SK-N-SH treated with all-trans-retinoic acid at 6 μM for 48 hours (cell line): ENCODE results near the gene ARAP1.
A peak's percentile ranks its signal among the peaks of the same experiment; 100 is the strongest.

ENCODE experiments used
- ATAC-seq: fragments of 200-7000 bp; cut with Tn5 transposase; 3 replicates; pipeline ENCODE4 v1.9.1; 2020; ENCODE audit warnings: mild to moderate bottlenecking, moderate library complexity
- ARNTL ChIP-seq: fragments of 450-650 bp; formaldehyde crosslinking; IDR thresholded peaks from 2 replicates; pipeline ENCODE4 v1.5.0; 2020; ENCODE audit warnings: low read depth, mild to moderate bottlenecking, moderate library complexity, borderline replicate concordance
- BACH2 ChIP-seq: fragments of 250-450 bp; sonication (Bioruptor Pico); IDR thresholded peaks from 2 replicates; pipeline ENCODE4 v1.9.0; 2021; ENCODE audit warnings: mild to moderate bottlenecking, borderline replicate concordance
- CSDC2 ChIP-seq: fragments of 250-450 bp; sonication (Bioruptor Pico); IDR thresholded peaks from 2 replicates; pipeline ENCODE4 v1.5.0; 2020; ENCODE audit warnings: mild to moderate bottlenecking, moderate library complexity
- ESRRG ChIP-seq: fragments of 250-450 bp; sonication (Bioruptor Pico); IDR thresholded peaks from 2 replicates; pipeline ENCODE4 v1.6.1; 2021; ENCODE audit warnings: mild to moderate bottlenecking
- GLIS3 ChIP-seq: fragments of 250-450 bp; sonication (Bioruptor Pico); IDR thresholded peaks from 2 replicates; pipeline ENCODE4 v1.5.0; 2020; ENCODE audit warnings: mild to moderate bottlenecking, moderate library complexity
- ISL1 ChIP-seq: fragments of 250-450 bp; sonication (Bioruptor Pico); IDR thresholded peaks from 2 replicates; pipeline ENCODE4 v2.1.2; 2022; ENCODE audit warnings: mild to moderate bottlenecking, moderate library complexity
- OSR1 ChIP-seq: fragments of 250-450 bp; sonication (Bioruptor Pico); IDR thresholded peaks from 2 replicates; pipeline ENCODE4 v1.8.0; 2022; ENCODE audit warnings: moderate library complexity, mild to moderate bottlenecking, inconsistent platforms
- PPARA ChIP-seq: fragments of 250-450 bp; sonication (Bioruptor Pico); IDR thresholded peaks from 2 replicates; pipeline ENCODE4 v1.5.0; 2020; ENCODE audit warnings: mild to moderate bottlenecking, borderline replicate concordance
- RARB ChIP-seq: fragments of 250-450 bp; sonication (Bioruptor Pico); IDR thresholded peaks from 2 replicates; pipeline ENCODE4 v1.8.0; 2021; ENCODE audit warnings: mild to moderate bottlenecking, moderate library complexity
- TCF4 ChIP-seq: fragments of 250-450 bp; sonication (Bioruptor Pico); IDR thresholded peaks from 2 replicates; pipeline ENCODE4 v1.8.0; 2021; ENCODE audit warnings: mild to moderate bottlenecking, moderate library complexity, borderline replicate concordance
- TOX ChIP-seq: fragments of 250-450 bp; sonication (Bioruptor Pico); IDR thresholded peaks from 2 replicates; pipeline ENCODE4 v1.8.0; 2021; ENCODE audit warnings: mild to moderate bottlenecking, moderate library complexity, borderline replicate concordance
- ZC3H10 ChIP-seq: fragments of 250-450 bp; sonication (Bioruptor Pico); IDR thresholded peaks from 2 replicates; pipeline ENCODE4 v1.5.1; 2021; ENCODE audit warnings: mild to moderate bottlenecking, moderate library complexity
- ZFP3 ChIP-seq: fragments of 250-450 bp; sonication (Bioruptor Pico); IDR thresholded peaks from 2 replicates; pipeline ENCODE4 v1.5.0; 2020; ENCODE audit warnings: mild to moderate bottlenecking, moderate library complexity
- ZFP30 ChIP-seq: fragments of 450-650 bp; formaldehyde crosslinking; IDR thresholded peaks from 2 replicates; pipeline ENCODE4 v1.5.0; 2022; ENCODE audit warnings: mild to moderate bottlenecking, moderate library complexity
- ZNF565 ChIP-seq: fragments of 450-650 bp; formaldehyde crosslinking; conservative IDR thresholded peaks from 2 replicates; pipeline ENCODE4 v1.5.0; 2020; ENCODE audit warnings: low read depth, mild to moderate bottlenecking, moderate library complexity
- ZNF70 ChIP-seq: fragments of 450-650 bp; formaldehyde crosslinking; IDR thresholded peaks from 2 replicates; pipeline ENCODE4 v1.5.0; 2020; ENCODE audit warnings: mild to moderate bottlenecking, moderate library complexity
- ZNF8 ChIP-seq: fragments of 450-650 bp; formaldehyde crosslinking; IDR thresholded peaks from 2 replicates; pipeline ENCODE4 v1.5.0; 2020; ENCODE audit warnings: mild to moderate bottlenecking, moderate library complexity
- TF ChIP-seq, protein P1 (sequence below): fragments of 250-450 bp; sonication (Bioruptor Pico); IDR thresholded peaks from 2 replicates; pipeline ENCODE4 v1.8.0; 2021; ENCODE audit warnings: low read depth, mild to moderate bottlenecking, moderate library complexity, borderline replicate concordance
- TF ChIP-seq, protein P2 (sequence below): fragments of 250-450 bp; sonication (Bioruptor Pico); IDR thresholded peaks from 2 replicates; pipeline ENCODE4 v1.8.0; 2020; ENCODE audit warnings: mild to moderate bottlenecking, moderate library complexity, borderline replicate concordance
- TF ChIP-seq, protein P3 (sequence below): fragments of 250-450 bp; sonication (Bioruptor Pico); IDR thresholded peaks from 2 replicates; pipeline ENCODE4 v1.5.0; 2020; ENCODE audit warnings: mild to moderate bottlenecking, moderate library complexity
- TF ChIP-seq, protein P4 (sequence below): fragments of 250-450 bp; sonication (Bioruptor Pico); IDR thresholded peaks from 2 replicates; pipeline ENCODE4 v1.5.1; 2021; ENCODE audit warnings: mild to moderate bottlenecking, moderate library complexity

The ARAP1 gene

DNA sequence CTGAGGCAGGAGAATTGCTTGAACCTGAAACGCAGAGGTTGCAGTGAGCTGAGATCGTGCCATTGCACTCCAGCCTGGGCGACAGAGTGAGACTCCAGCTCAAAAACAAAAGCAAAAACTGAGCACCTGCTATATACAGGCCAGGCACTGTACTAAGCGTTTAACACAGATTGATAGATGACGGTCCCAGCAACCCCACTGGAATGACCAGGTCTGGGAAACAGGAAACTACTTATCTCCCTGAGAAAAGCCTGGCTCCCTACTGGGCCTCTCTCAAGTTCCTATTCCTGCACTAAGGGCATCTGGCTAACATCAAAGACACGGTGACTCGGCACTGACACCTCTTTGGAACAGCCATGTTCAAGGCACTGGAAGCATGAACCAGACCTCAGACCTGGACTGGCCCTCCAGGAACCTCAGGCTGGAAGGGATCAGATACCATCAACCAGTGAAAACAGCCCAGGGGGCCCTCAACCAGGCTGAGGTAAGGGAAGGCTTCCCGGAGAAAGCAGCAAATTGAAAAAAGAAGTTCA is 16.6 kb downstream of the ARAP1 start (continued):
- TF ChIP-seq ZFP3 (CRISPR knock-in tag) (no peak; the same call in 1 of the 2 replicates), RARB (CRISPR knock-in tag) (peak; percentile 42; the same call in 1 of the 2 replicates)

DNA sequence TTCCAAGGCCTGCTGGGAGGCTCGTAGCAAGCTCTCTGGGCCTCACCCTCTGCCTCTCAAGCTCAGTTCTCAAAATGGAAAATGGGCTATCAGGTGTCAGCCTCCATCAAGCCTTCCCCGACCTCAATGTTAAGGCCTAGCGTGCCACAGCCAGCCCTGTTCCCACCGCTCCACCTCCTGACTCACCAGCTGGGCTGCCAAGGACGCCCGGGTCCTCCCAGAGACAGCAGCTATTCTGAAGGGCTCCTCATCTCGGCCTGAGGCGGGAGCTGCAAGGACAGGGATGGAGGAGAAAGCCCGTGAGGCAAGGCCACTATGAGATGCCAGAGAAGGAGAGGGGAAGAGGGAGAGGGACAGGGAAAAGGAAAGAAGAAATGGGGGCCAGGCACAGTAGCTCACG is 19.9 kb downstream of the ARAP1 start:
- ATAC-seq = no peak
- TF ChIP-seq TCF4 (CRISPR knock-in tag) = no peak
- TF ChIP-seq GLIS3 (CRISPR knock-in tag) = no peak
- TF ChIP-seq ZNF565 (CRISPR knock-in tag) = no peak
- TF ChIP-seq BACH2 (CRISPR knock-in tag) = no peak
- no peak for TF ChIP-seq ARNTL
- no peak for TF ChIP-seq OSR1 (CRISPR knock-in tag)

DNA sequence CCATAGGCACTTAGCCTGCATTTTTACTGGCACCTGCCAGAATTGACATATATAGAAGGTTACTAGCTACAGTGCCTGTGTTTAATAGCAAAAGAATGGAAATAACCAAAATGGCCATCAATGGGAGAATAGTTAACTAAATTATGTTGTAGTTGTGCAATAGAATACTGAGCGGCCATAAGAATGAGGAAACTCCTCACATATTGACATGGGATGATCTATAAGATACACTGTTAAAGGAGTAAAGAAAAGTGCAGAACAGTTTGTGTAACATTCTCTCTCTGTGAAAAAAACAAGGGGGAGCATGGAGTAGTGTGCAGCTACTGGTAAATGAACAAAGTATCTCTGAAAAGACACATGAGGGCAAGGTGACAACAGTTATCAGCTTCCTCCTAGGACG is 21.5 kb downstream of the ARAP1 start:
- TF ChIP-seq ESRRG (CRISPR knock-in tag) = no peak
- no peak for TF ChIP-seq ZFP3 (CRISPR knock-in tag)
- TF ChIP-seq, protein P1, sequence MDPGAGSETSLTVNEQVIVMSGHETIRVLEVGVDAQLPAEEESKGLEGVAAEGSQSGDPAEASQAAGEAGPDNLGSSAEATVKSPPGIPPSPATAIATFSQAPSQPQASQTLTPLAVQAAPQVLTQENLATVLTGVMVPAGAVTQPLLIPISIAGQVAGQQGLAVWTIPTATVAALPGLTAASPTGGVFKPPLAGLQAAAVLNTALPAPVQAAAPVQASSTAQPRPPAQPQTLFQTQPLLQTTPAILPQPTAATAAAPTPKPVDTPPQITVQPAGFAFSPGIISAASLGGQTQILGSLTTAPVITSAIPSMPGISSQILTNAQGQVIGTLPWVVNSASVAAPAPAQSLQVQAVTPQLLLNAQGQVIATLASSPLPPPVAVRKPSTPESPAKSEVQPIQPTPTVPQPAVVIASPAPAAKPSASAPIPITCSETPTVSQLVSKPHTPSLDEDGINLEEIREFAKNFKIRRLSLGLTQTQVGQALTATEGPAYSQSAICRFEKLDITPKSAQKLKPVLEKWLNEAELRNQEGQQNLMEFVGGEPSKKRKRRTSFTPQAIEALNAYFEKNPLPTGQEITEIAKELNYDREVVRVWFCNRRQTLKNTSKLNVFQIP (CRISPR knock-in tag) = no peak
- TF ChIP-seq ZNF8 = no peak
- TF ChIP-seq PPARA (CRISPR knock-in tag) = no peak

DNA sequence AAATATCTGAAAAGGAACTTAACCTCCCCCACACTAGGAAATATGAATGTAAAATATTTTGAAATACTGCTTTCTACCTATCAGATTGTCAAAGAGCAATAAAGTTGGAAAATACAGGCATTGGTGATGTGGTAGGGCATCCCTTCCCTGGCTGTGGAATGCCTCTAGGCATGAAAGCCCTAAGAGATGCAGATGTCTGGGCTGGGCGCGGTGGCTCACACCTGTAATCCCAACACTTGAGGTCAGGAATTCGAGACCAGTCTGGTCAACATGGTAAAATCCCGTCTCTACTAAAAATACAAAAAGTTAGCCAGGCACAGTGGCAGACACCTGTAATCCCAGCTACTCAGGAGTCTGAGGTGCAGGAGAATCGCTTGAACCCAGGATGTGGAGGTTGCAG is 22.0 kb downstream of the ARAP1 start:
- TF ChIP-seq ZNF565 (CRISPR knock-in tag) (no peak), ISL1 (no peak), CSDC2 (CRISPR knock-in tag) (no peak), ZC3H10 (CRISPR knock-in tag) (no peak), ZNF70 (CRISPR knock-in tag) (no peak), RARB (CRISPR knock-in tag) (no peak), GLIS3 (CRISPR knock-in tag) (no peak)
- TF ChIP-seq, protein P1 (CRISPR knock-in tag) = no peak
- TF ChIP-seq, protein P2, sequence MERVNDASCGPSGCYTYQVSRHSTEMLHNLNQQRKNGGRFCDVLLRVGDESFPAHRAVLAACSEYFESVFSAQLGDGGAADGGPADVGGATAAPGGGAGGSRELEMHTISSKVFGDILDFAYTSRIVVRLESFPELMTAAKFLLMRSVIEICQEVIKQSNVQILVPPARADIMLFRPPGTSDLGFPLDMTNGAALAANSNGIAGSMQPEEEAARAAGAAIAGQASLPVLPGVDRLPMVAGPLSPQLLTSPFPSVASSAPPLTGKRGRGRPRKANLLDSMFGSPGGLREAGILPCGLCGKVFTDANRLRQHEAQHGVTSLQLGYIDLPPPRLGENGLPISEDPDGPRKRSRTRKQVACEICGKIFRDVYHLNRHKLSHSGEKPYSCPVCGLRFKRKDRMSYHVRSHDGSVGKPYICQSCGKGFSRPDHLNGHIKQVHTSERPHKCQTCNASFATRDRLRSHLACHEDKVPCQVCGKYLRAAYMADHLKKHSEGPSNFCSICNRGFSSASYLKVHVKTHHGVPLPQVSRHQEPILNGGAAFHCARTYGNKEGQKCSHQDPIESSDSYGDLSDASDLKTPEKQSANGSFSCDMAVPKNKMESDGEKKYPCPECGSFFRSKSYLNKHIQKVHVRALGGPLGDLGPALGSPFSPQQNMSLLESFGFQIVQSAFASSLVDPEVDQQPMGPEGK (CRISPR knock-in tag) = no peak
- TF ChIP-seq, protein P3, sequence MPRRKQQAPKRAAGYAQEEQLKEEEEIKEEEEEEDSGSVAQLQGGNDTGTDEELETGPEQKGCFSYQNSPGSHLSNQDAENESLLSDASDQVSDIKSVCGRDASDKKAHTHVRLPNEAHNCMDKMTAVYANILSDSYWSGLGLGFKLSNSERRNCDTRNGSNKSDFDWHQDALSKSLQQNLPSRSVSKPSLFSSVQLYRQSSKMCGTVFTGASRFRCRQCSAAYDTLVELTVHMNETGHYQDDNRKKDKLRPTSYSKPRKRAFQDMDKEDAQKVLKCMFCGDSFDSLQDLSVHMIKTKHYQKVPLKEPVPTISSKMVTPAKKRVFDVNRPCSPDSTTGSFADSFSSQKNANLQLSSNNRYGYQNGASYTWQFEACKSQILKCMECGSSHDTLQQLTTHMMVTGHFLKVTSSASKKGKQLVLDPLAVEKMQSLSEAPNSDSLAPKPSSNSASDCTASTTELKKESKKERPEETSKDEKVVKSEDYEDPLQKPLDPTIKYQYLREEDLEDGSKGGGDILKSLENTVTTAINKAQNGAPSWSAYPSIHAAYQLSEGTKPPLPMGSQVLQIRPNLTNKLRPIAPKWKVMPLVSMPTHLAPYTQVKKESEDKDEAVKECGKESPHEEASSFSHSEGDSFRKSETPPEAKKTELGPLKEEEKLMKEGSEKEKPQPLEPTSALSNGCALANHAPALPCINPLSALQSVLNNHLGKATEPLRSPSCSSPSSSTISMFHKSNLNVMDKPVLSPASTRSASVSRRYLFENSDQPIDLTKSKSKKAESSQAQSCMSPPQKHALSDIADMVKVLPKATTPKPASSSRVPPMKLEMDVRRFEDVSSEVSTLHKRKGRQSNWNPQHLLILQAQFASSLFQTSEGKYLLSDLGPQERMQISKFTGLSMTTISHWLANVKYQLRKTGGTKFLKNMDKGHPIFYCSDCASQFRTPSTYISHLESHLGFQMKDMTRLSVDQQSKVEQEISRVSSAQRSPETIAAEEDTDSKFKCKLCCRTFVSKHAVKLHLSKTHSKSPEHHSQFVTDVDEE = no peak
- no peak for ATAC-seq

More for the DNA sequence above, 21.5 kb downstream of the ARAP1 start:
- no peak for ATAC-seq

DNA sequence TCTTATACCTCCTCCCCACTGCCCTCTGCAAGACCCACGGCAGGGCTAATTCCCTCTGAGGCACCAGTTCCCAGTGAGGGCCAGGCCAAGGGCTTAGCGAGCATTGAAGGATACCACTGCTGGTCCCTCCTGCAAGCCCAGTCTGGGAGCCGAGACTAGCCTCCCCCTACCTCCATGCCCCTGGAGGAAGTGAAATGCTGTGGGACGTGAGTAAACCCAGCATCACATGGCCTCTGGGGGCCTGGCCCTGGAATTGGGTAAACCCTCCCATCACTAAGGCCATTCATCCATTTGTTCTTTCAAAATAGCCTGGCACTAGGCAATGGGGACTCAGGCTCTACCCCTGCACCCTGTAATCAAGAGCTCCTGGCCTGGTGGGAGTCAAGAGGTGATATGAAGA is 24.7 kb downstream of the ARAP1 start:
- TF ChIP-seq, protein P2 (CRISPR knock-in tag) = no peak
- TF ChIP-seq TOX (CRISPR knock-in tag) (no peak), GLIS3 (CRISPR knock-in tag) (no peak), OSR1 (CRISPR knock-in tag) (no peak), ZFP30 (no peak), ZFP3 (CRISPR knock-in tag) (no peak)
- TF ChIP-seq, protein P4, sequence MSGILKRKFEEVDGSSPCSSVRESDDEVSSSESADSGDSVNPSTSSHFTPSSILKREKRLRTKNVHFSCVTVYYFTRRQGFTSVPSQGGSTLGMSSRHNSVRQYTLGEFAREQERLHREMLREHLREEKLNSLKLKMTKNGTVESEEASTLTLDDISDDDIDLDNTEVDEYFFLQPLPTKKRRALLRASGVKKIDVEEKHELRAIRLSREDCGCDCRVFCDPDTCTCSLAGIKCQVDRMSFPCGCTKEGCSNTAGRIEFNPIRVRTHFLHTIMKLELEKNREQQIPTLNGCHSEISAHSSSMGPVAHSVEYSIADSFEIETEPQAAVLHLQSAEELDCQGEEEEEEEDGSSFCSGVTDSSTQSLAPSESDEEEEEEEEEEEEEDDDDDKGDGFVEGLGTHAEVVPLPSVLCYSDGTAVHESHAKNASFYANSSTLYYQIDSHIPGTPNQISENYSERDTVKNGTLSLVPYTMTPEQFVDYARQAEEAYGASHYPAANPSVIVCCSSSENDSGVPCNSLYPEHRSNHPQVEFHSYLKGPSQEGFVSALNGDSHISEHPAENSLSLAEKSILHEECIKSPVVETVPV (CRISPR knock-in tag) = no peak
- TF ChIP-seq, all 23 proteins: peak for 0
- ATAC-seq = no peak
